T-helper 2 cell (primary cell): ENCODE results near the gene ZMYND12.
A peak's percentile ranks its signal among the peaks of the same experiment; 100 is the strongest.

Source experiments
- DNase-seq, 5 experiments: peaks; one replicate each; pipeline versions ENCODE4 v3.0.0 to v3.0.0-alpha.2; 2012 to 2022

The ZMYND12 gene

DNA sequence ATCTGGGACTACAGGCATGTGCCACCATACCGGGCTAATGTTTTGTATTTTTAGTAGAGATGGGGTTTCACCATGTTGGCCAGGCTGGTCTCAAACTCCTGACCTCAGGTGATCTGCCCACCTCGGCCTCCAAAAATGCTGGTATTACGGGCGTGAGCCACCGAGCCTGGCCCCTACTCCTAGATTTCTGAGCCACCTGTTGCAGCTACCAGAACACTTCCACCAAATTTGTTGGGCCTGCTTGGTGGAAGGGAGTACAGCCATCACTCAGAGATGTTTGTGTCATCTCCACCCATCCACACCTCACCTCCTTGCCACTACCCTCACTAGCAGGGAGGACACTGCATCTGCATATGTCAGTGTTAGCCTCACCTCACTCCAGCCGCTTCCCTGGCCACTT lies 69.8 kb downstream of the ZMYND12 start:
- no peak for DNase-seq

DNA sequence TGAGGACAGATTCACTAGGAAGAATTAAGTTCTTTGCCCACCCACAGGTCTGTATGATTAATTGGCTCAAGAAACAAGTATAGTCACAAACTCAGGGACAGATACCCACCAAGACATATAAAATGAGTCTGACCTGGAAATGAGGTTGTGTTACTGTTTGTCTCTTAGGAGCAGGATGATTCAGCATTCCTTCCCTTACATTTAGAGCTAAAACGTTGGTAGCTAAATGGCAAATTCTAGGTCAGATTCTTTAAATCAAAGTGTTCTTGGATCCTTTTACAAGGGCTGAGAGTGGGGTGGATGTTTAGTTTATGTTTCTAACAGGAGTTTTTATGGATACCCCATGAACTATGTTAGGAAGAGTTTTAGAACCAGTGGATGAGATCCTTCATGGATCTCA lies 70.5 kb downstream of the ZMYND12 start:
- no peak for DNase-seq

DNA sequence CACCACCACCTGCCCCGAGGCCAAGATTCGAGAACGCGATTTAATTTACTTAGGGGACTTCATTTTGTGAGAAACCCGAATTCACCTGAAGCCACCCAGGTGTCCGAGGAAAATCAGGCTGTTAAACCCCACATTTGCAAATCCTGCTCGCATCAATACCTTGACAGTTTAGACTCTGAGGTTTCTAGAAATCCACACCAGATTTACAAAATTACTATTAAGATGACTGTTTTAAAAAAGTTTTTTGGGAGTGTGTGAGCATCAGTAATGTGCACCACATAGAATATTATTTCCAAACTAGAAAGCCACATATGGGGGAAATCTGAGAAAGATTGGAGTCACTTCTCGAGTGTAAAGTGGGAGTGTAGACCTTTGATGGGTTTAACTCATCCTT lies 74.5 kb downstream of the ZMYND12 start:
- no peak for DNase-seq

DNA sequence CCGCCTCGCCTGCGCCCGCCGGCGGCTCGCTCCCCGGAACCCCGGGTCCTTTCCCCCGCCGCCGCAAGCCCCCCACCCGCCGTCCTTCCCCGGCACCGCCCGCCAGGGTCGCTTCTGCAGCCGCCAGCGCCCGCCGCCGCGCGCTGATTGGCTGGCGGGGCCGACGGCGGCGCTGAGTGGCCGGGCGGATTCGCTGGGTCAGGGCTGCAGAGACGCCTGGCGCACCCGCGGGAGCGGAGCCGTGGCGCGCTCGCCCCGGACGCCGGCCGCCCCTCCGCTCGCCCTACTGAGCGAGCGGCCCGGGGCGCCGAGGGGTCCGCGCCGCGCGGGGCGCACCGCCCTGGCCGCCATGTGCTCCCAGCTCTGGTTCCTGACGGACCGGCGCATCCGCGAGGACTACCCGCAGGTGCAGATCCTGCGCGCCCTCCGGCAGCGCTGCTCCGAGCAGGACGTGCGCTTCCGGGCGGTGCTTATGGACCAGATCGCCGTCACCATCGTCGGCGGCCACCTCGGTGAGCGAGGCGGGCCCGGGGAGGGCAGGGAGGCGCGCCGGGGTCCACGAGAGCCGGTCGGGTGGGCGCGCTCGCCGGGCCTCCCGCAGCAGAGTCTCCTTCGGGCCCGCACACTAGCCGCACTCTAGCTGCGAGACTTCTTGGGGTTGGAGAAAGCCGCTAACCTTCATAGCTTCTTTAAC lies 75.1 kb downstream of the ZMYND12 start, which contains the start of gene RIMKLA:
Gene RIMKLA (plus strand): TSS at position 207 of the 694 bp plus-strand sequence. CDS start 143 bp downstream, at position 350.
- peak; percentile 10 to 55 (median 15) for DNase-seq
